Stimulated activated CD8-positive, alpha-beta memory T cell treated with anti-CD3 and anti-CD28 coated beads, Interleukin-2, amount 100 ng/mL, for 1 hour (primary cell): ENCODE results near the gene AGAP1.
"Not testable (repeated sequence)": the region's sequence is repeated elsewhere in the genome, so short reads cannot be mapped to it uniquely, and the experiment has no call there.

ENCODE experiments used
- DNase-seq, 2 donors: peaks; one replicate each; pipeline ENCODE4 v3.0.0-alpha.2; 2020; ENCODE audit warnings: low read depth in 2 of 2

Gene AGAP1

GRCh38 chr2:235734688-235735231, 240.9 kb downstream of the AGAP1 start:
- no peak for DNase-seq

- DNase-seq = no peak
These were observed 243.6 kb downstream of the AGAP1 start for GRCh38 chr2:235737396-235737795.

GRCh38 chr2:235737840-235738239, 244.0 kb downstream of the AGAP1 start:
- no peak for DNase-seq

GRCh38 chr2:235739704-235740415, 246.0 kb downstream of the AGAP1 start:
- no peak for DNase-seq

- no peak for DNase-seq
These were observed 247.0 kb downstream of the AGAP1 start for GRCh38 chr2:235740821-235741220.

GRCh38 chr2:235744161-235744560, 250.3 kb downstream of the AGAP1 start:
- DNase-seq = no peak

- DNase-seq = no peak
These were observed 251.8 kb downstream of the AGAP1 start for GRCh38 chr2:235745597-235745996.

- peak in 1 of 2 donors; percentile 10 for DNase-seq
These were observed 252.6 kb downstream of the AGAP1 start for GRCh38 chr2:235746257-235746934.

- no peak for DNase-seq
These were observed 253.3 kb downstream of the AGAP1 start for GRCh38 chr2:235747001-235747785.

- DNase-seq = no peak
These were observed 253.9 kb downstream of the AGAP1 start for GRCh38 chr2:235747786-235748091.

- DNase-seq = no peak
These were observed 255.4 kb downstream of the AGAP1 start for GRCh38 chr2:235749121-235749770.

- no peak for DNase-seq
These were observed 255.9 kb downstream of the AGAP1 start for GRCh38 chr2:235749771-235750160.

GRCh38 chr2:235752846-235753245, 259.0 kb downstream of the AGAP1 start:
- DNase-seq = no peak

GRCh38 chr2:235754357-235755207, 260.7 kb downstream of the AGAP1 start:
- DNase-seq = no peak

GRCh38 chr2:235756491-235756890, 262.6 kb downstream of the AGAP1 start:
- no peak for DNase-seq

GRCh38 chr2:235757212-235757611, 263.4 kb downstream of the AGAP1 start:
- no peak for DNase-seq

GRCh38 chr2:235757640-235758039, 263.8 kb downstream of the AGAP1 start:
- no peak for DNase-seq

GRCh38 chr2:235762832-235763598, 269.2 kb downstream of the AGAP1 start:
- no peak for DNase-seq

GRCh38 chr2:235763816-235764215, 270.0 kb downstream of the AGAP1 start:
- no peak for DNase-seq

- DNase-seq = not testable (repeated sequence)
These were observed 270.6 kb downstream of the AGAP1 start for GRCh38 chr2:235764478-235764877.
